Measurements from ENCODE around the gene PLPP2. TPM values are rescaled to one million over a fixed set of nuclear protein-coding genes. Genes with fewer than 3 reads are reported as not detected.

Gene PLPP2
- total RNA-seq, 1 experiment from 2014 or later = 143 TPM

DNA sequence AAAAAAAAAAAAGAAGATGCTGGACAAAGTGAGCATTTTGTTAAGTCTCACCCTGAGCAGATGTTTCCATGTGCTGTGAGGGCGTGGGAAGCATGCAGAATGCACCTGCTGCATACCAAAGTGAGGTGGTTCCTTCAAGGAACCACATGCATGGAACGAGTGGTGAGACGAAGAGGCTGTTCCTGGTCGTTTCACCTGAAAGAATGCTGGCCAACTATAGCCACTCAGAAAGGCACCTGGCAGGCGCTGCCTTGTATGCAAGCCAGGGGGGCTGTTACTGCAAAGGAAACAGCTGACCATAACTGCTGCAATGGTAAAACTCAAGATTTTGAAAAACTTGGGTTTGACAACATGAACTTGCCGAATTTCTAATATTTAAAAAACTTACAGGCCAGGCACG is 38.7 kb upstream of the PLPP2 start:
- Histone ChIP-seq H3K9me2 (ENCODE audit: insufficient read depth) (no peaks in the 10 kb centered on the region), H3K36me3 (ENCODE audit: low read depth) (peaks cover 24% of the 10 kb centered on the region), H2AFZ (no peak overlapping the region), H3K4me2 (no peak overlapping the region), H3K27me3 (ENCODE audit: insufficient read depth, low read depth) (no peaks in the 10 kb centered on the region), H3F3A (ENCODE audit: insufficient read depth, low read depth) (no peaks in the 10 kb centered on the region), H3K79me2 (ENCODE audit: low read depth) (no peaks in the 10 kb centered on the region), H3K9me3 (ENCODE audit: insufficient read depth, low read depth) (no peaks in the 10 kb centered on the region), H4K20me1 (ENCODE audit: insufficient read depth) (no peaks in the 10 kb centered on the region), H3K4me1 (replicated peaks; ENCODE audit: insufficient read depth) (no peaks in the 10 kb centered on the region), H3K4me3 (no peak overlapping the region), H3K27ac (no peak overlapping the region)
- DNase-seq = no peak
- ChIA-PET CTCF (no interaction called here), POLR2A (ENCODE audit: unreplicated experiment) (no interaction called here)
- no TSS peak for BruUV-seq (replicated peaks)
- intact Hi-C loops (cut with micrococcal nuclease; ENCODE audit: unreplicated experiment) = no loop called here
- TF ChIP-seq, protein P1, sequence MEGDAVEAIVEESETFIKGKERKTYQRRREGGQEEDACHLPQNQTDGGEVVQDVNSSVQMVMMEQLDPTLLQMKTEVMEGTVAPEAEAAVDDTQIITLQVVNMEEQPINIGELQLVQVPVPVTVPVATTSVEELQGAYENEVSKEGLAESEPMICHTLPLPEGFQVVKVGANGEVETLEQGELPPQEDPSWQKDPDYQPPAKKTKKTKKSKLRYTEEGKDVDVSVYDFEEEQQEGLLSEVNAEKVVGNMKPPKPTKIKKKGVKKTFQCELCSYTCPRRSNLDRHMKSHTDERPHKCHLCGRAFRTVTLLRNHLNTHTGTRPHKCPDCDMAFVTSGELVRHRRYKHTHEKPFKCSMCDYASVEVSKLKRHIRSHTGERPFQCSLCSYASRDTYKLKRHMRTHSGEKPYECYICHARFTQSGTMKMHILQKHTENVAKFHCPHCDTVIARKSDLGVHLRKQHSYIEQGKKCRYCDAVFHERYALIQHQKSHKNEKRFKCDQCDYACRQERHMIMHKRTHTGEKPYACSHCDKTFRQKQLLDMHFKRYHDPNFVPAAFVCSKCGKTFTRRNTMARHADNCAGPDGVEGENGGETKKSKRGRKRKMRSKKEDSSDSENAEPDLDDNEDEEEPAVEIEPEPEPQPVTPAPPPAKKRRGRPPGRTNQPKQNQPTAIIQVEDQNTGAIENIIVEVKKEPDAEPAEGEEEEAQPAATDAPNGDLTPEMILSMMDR (conservative IDR thresholded peaks at IDR 0.05) = no peak
- TF ChIP-seq EZH2 (IDR thresholded peaks at IDR 0.05; ENCODE audit: low read depth) = no peak

DNA sequence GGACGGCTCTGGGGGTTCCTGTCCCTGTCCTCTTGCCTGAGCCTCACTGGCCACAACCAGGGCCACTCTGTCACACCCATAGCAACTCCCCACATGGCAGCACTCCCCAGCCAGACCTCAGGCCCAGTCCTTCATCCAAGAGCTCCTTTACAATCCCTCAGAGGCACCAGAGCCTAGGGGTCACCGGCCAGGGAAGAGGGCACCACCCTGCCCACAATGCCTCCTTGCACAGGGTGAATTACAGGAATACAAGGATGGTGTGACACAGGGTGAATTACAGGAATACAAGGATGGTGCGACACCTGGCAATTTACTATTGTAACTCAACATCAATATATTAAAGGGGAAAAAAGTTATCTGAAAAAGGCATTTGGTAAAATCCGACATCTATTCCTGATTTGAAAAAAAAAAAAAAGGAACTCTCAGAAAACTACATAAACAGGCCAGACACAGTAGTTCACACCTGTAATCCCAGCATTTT is 36.9 kb upstream of the PLPP2 start:
- Histone ChIP-seq H3K4me3 (no peak overlapping the region), H2AFZ (no peak overlapping the region), H3K9me2 (ENCODE audit: insufficient read depth) (no peaks in the 10 kb centered on the region), H3K4me2 (no peak overlapping the region), H4K20me1 (ENCODE audit: insufficient read depth) (no peaks in the 10 kb centered on the region), H3K4me1 (replicated peaks; ENCODE audit: insufficient read depth) (no peaks in the 10 kb centered on the region), H3F3A (ENCODE audit: insufficient read depth, low read depth) (no peaks in the 10 kb centered on the region), H3K79me2 (ENCODE audit: low read depth) (no peaks in the 10 kb centered on the region), H3K36me3 (ENCODE audit: low read depth) (peaks cover 24% of the 10 kb centered on the region), H3K27ac (no peak overlapping the region), H3K9me3 (ENCODE audit: insufficient read depth, low read depth) (no peaks in the 10 kb centered on the region), H3K27me3 (ENCODE audit: insufficient read depth, low read depth) (no peaks in the 10 kb centered on the region)
- TF ChIP-seq EZH2 (IDR thresholded peaks at IDR 0.05; ENCODE audit: low read depth) = no peak
- TF ChIP-seq, protein P1 (conservative IDR thresholded peaks at IDR 0.05) = no peak
- intact Hi-C loops (cut with micrococcal nuclease; ENCODE audit: unreplicated experiment) = no loop called here
- ChIA-PET POLR2A (ENCODE audit: unreplicated experiment) (no interaction called here), CTCF (interaction anchor here (0.5 kb wide), 1 partner anchor 32 kb away, joined by 4 read pairs; no protein-coding TSS in a partner anchor)
- DNase-seq = no peak
- BruUV-seq (replicated peaks) = no TSS peak

DNA sequence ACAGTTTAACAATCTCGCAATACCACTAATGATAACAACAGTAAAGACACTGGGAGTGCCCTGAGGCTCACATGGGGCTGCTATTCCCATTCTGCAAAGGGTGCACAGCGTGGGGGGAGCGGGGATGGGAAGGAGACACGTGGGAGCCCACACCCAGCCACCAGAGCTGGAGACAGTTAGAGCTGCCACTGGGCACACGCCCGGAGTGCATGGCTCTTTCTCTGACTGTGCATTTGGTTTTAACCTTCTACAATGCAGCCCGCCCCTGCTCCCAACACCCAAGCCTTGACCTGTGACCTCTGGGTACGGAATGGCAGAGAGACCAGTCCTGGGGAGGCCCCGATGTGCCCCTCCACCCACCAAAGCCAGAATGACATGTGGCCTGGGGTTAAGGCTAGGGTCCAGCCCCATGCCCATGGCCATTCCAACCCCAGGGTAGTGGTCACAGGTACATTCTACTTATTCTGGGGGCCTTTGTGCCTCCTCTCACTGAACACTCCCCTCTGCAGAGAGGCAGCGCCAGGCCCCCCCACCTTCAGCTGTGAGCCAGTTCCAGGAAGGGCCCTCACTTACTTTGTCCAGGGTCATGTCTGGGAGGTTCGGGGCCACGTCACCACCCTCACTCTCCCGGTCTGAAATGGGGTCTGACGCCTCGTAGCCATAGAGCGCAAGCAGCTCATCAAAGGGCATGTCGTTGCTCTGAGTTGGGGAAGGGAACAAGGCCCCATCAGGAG is 36.3 kb upstream of the PLPP2 start:
- ChIA-PET CTCF (interaction anchor here (0.5 kb wide), 1 partner anchor 32 kb away, joined by 4 read pairs; no protein-coding TSS in a partner anchor), POLR2A (ENCODE audit: unreplicated experiment) (no interaction called here)
- Histone ChIP-seq H3K4me1 (replicated peaks; ENCODE audit: insufficient read depth) (no peaks in the 10 kb centered on the region), H2AFZ (no peak overlapping the region), H3F3A (ENCODE audit: insufficient read depth, low read depth) (no peaks in the 10 kb centered on the region), H3K79me2 (ENCODE audit: low read depth) (no peaks in the 10 kb centered on the region), H3K9me3 (ENCODE audit: insufficient read depth, low read depth) (no peaks in the 10 kb centered on the region), H3K4me3 (no peak overlapping the region), H3K27me3 (ENCODE audit: insufficient read depth, low read depth) (no peaks in the 10 kb centered on the region), H4K20me1 (ENCODE audit: insufficient read depth) (no peaks in the 10 kb centered on the region), H3K36me3 (ENCODE audit: low read depth) (peaks cover 24% of the 10 kb centered on the region), H3K27ac (no peak overlapping the region), H3K9me2 (ENCODE audit: insufficient read depth) (no peaks in the 10 kb centered on the region), H3K4me2 (no peak overlapping the region)
- TF ChIP-seq, protein P1 (conservative IDR thresholded peaks at IDR 0.05) = no peak
- TF ChIP-seq EZH2 (IDR thresholded peaks at IDR 0.05; ENCODE audit: low read depth) = no peak
- DNase-seq = no peak
- no TSS peak for BruUV-seq (replicated peaks)
- intact Hi-C loops (cut with micrococcal nuclease; ENCODE audit: unreplicated experiment) = no loop called here

Data from PC-9 (cell line).